IPS-18a (cell line): Measurements from ENCODE around the gene SERPINB10.

Experiments
- H3K27ac ChIP-seq: one replicate; pipeline ENCODE4 v1.5.1; 2013; ENCODE audit warnings: low read length
- H3K27me3 ChIP-seq: one replicate; pipeline ENCODE4 v1.6.1; 2013; ENCODE audit warnings: mild to moderate bottlenecking, low read length; ENCODE audit not compliant: control insufficient read depth, insufficient read depth
- H3K36me3 ChIP-seq: one replicate; pipeline ENCODE4 v1.6.1; 2013; ENCODE audit warnings: low read depth, low read length; ENCODE audit not compliant: control insufficient read depth
- H3K4me1 ChIP-seq: one replicate; pipeline ENCODE4 v1.6.1; 2013; ENCODE audit warnings: low read depth, low read length; ENCODE audit not compliant: control insufficient read depth
- H3K4me3 ChIP-seq: one replicate; pipeline ENCODE4 v1.5.1; 2013; ENCODE audit warnings: low read length
- H3K9ac ChIP-seq: one replicate; pipeline ENCODE4 v1.6.1; 2013; ENCODE audit warnings: mild to moderate bottlenecking, low read length, moderate library complexity
- H3K9me3 ChIP-seq: one replicate; pipeline ENCODE4 v1.6.1; 2013; ENCODE audit warnings: low read depth, low read length; ENCODE audit not compliant: control insufficient read depth

Gene SERPINB10

GRCh38 chr18:63972002-63972376, 64.2 kb downstream of the SERPINB10 start:
- Histone ChIP-seq H3K9me3 (no peaks in the 10 kb centered on the region), H3K4me3 (no peak overlapping the region), H3K36me3 (no peaks in the 10 kb centered on the region), H3K27ac (no peak overlapping the region), H3K27me3 (peaks cover 55% of the 10 kb centered on the region), H3K4me1 (peaks cover 10% of the 10 kb centered on the region), H3K9ac (no peak overlapping the region)

DNA sequence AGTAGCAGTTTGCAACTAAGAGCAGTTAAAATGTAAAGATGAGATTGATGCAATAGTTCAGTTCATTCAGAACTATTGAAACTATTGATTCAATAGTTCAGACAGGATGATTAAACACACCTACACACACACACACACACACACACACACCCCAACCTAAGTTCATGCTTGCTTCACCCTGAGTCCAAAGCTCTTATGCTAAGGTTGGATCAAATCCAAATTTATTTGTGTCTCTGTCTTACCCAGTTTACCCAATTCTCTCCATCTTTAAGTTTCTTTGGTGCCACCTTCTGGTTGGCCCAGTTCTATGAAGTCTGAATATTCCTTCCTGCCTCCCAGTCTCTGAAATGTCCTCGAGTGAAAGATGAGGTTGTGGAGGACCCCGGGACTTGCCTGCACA, 67.2 kb downstream of the SERPINB10 start:
- no peak overlapping the region for H3K4me3 ChIP-seq
- no peak overlapping the region for H3K27ac ChIP-seq
- peaks cover 72% of the 10 kb centered on the region for H3K27me3 ChIP-seq
- no peak overlapping the region for H3K9ac ChIP-seq
- H3K36me3 ChIP-seq, result no peaks in the 10 kb centered on the region
- no peaks in the 10 kb centered on the region for H3K9me3 ChIP-seq
- H3K4me1 ChIP-seq, result peaks cover 9% of the 10 kb centered on the region

DNA sequence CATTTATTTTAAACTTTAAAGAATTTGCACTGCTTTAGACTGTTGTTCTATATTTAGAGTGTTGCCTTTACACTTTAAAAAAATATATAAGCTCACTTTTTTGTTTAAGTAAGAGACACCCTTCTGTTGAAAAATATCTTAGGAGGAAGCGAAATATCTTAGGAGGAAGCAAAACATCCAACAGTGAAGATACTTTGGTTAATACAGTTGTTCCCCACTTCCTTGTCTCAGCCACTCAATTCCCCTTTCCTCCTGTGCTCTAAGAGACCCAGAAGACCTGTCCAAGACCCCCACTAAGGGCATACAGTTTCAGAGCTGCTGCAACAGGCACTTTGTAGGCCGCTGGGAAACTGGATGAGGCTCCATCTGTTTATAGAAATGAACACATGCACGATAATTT, 67.9 kb downstream of the SERPINB10 start:
- H3K27ac ChIP-seq, result no peak overlapping the region
- H3K36me3 ChIP-seq, result no peaks in the 10 kb centered on the region
- no peaks in the 10 kb centered on the region for H3K9me3 ChIP-seq
- no peak overlapping the region for H3K4me3 ChIP-seq
- peaks cover 9% of the 10 kb centered on the region for H3K4me1 ChIP-seq
- H3K9ac ChIP-seq, result no peak overlapping the region
- H3K27me3 ChIP-seq, result peaks cover 72% of the 10 kb centered on the region

DNA sequence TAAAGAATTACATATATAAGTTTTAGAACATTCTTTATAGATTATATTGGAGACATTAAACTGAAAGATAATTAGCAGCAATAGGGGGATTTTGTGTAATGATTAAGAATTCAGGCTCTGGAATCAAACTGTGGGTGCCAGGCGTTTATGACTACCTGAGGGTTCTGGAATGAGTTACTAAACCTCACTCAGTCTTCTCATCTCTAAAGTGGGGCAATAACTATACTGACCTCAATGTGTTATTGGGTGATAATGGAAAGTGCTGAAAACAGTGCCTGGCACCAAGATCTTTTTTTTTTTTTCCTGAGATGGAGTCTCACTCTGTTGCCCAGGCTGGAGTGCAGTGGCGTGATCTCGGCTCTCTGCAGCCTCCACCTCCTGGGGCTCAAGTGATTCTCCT, 69.3 kb downstream of the SERPINB10 start:
- Histone ChIP-seq H3K27me3 (peaks cover 61% of the 10 kb centered on the region), H3K9ac (no peak overlapping the region), H3K27ac (no peak overlapping the region), H3K36me3 (no peaks in the 10 kb centered on the region), H3K9me3 (no peaks in the 10 kb centered on the region), H3K4me3 (no peak overlapping the region), H3K4me1 (peaks cover 5% of the 10 kb centered on the region)

DNA sequence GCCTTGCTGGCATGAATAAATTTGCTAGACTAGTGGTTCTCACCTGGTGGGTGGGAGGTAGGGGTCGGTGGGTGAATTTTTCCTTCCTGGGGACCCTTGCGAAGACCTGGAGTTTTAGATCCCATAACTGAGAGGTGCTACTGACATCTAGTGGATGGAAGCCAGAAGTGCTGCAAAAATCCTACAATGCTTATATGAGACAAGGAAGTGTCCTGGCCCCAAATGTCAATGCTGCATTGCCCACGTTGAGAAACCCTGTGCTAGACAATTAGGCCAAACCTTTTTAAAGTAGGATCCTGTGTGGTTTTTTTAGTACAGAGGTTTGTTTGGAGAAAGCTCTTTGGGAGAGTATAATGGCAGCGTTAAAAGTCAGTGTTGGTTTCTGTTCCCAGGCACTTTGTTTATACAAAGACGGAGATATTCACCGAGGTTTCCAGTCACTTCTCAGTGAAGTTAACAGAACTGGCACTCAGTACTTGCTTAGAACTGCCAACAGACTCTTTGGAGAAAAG, 71.7 kb downstream of the SERPINB10 start:
- H3K4me3 ChIP-seq, result no peak overlapping the region
- H3K27me3 ChIP-seq, result peaks cover 49% of the 10 kb centered on the region
- no peak overlapping the region for H3K27ac ChIP-seq
- H3K9ac ChIP-seq, result no peak overlapping the region
- no peaks in the 10 kb centered on the region for H3K36me3 ChIP-seq
- no peaks in the 10 kb centered on the region for H3K9me3 ChIP-seq
- H3K4me1 ChIP-seq, result peaks cover 5% of the 10 kb centered on the region

DNA sequence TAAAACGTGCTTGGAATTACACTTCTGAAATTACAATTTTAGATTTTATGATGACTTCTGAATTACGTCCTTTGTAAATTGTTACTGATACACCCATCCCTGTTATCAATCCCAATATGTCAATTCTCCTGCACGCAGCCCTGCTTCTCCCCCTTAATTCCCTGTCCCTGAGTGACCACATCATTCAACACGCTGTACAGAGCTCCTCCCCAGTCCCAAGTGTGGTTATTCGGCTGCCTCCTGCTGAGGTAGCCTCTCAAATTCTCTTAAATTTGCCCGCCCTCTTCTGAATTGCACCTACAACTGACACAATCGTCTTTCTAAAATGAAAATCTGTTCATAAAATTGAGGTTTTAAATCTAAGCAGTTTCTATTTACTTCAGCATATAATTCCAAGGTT, 72.3 kb downstream of the SERPINB10 start:
- H3K4me1 ChIP-seq, result peaks cover 5% of the 10 kb centered on the region
- H3K9me3 ChIP-seq, result no peaks in the 10 kb centered on the region
- H3K27ac ChIP-seq, result no peak overlapping the region
- H3K4me3 ChIP-seq, result no peak overlapping the region
- peaks cover 43% of the 10 kb centered on the region for H3K27me3 ChIP-seq
- no peak overlapping the region for H3K9ac ChIP-seq
- H3K36me3 ChIP-seq, result no peaks in the 10 kb centered on the region

DNA sequence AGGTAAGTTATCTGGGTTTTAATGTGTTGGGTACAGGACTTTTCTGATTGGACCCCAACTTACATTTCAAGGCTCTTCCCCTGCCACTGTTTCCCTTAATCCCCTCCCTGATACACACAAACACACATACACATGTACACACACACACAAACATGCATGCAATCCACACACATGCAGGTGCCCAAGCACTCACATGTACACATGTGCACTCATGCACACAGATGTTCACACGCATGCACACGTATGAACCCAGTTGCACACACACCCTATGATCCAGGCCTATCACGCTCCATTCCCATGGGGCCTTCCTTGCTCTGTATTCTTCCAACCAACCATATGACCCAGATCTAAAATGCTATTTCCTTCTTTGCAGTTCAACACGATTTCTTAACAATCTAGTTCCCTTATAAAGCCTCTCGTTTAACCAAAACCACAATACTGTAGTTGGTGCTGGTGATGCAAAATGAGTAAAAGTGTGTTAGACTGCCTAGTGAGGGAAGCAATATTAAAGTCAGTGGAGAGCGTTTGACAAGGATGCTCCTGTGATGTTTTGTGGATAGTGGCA, 73.2 kb downstream of the SERPINB10 start:
- Histone ChIP-seq H3K9me3 (no peaks in the 10 kb centered on the region), H3K4me3 (no peak overlapping the region), H3K27me3 (peaks cover 34% of the 10 kb centered on the region), H3K27ac (no peak overlapping the region), H3K36me3 (no peaks in the 10 kb centered on the region), H3K4me1 (peaks cover 5% of the 10 kb centered on the region), H3K9ac (no peak overlapping the region)

DNA sequence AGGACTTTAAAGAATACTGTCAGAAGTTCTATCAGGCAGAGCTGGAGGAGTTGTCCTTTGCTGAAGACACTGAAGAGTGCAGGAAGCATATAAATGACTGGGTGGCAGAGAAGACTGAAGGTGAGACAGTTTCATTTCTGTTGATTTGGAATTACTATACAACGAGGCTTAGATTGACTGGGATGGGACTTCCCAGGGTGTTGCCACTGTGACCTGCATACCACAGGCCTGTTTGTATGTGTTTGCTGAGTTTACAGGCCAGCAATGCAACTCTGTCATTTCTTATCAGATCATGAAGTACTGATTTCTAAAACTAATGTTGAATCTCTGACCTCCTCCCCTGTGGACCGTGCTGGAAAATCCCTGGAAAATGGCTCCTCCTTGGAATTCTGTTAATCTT, 74.0 kb downstream of the SERPINB10 start:
- no peak overlapping the region for H3K27ac ChIP-seq

DNA sequence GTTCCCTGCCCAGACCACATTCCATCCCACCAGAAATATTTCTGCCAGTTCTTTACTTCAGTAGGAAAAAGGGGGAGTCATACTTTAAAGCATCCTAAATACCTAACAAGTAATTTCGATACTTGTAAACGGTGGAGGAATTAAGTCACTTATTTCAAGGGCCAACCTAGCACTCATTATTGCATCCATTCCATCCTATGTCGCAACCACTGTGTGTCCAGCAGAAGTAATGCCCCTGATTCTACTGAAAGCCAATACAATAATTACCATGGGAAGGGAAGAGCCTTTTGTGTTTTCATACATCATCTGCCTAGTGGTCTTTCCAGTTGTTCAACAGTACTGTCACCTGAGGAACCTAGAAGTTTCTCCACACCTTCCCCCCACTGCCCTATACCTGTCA, 74.6 kb downstream of the SERPINB10 start:
- peaks cover 5% of the 10 kb centered on the region for H3K4me1 ChIP-seq
- H3K27ac ChIP-seq, result no peak overlapping the region
- peaks cover 20% of the 10 kb centered on the region for H3K27me3 ChIP-seq
- H3K9me3 ChIP-seq, result no peaks in the 10 kb centered on the region
- H3K36me3 ChIP-seq, result no peaks in the 10 kb centered on the region
- H3K9ac ChIP-seq, result no peak overlapping the region
- no peak overlapping the region for H3K4me3 ChIP-seq

More for the DNA sequence above, 74.0 kb downstream of the SERPINB10 start:
- Histone ChIP-seq H3K36me3 (no peaks in the 10 kb centered on the region), H3K4me1 (peaks cover 5% of the 10 kb centered on the region), H3K4me3 (no peak overlapping the region), H3K27me3 (peaks cover 26% of the 10 kb centered on the region), H3K9me3 (no peaks in the 10 kb centered on the region), H3K9ac (no peak overlapping the region)
